Measurements from ENCODE around the gene NEO1.

- TF ChIP-seq THYN1 (CRISPR knock-in tag; IDR thresholded peaks at IDR 0.05; ENCODE audit: borderline replicate concordance, low read depth) (no peak), ZNF274 (CRISPR knock-in tag; IDR thresholded peaks at IDR 0.05) (no peak), POLR2AphosphoS5 (IDR thresholded peaks at IDR 0.05; ENCODE audit: low read depth, low read length) (no peak), BCLAF1 (IDR thresholded peaks at IDR 0.05) (no peak), BHLHE40 (IDR thresholded peaks at IDR 0.05; ENCODE audit: low read length) (no peak), ZNF652 (CRISPR knock-in tag; IDR thresholded peaks at IDR 0.05; ENCODE audit: borderline replicate concordance, low read depth) (no peak), ZNF598 (CRISPR knock-in tag; IDR thresholded peaks at IDR 0.05; ENCODE audit: borderline replicate concordance) (no peak), PRDM10 (CRISPR knock-in tag; IDR thresholded peaks at IDR 0.05; ENCODE audit: low read depth) (no peak)
These were observed 282.8 kb downstream of the NEO1 start for GRCh38 chr15:73335026-73335425.
